ENCODE results near the gene ATP11A.

Gene ATP11A

GRCh38 chr13:112905086-112905485 lies 215.2 kb downstream of the ATP11A start:
- H3K4me1 ChIP-seq (ENCODE audit: control insufficient read depth, insufficient read depth, low read length): peaks cover 34% of the 10 kb centered on the region
- H3K36me3 ChIP-seq (ENCODE audit: control insufficient read depth, insufficient read depth, low read length): 0 out of 2 replicates have a peak, but pooled peaks cover 13% of the 10 kb centered on the region
- H3K27ac ChIP-seq (ENCODE audit: low read depth, low read length): peak overlapping the region; percentile 89
- H3K4me3 ChIP-seq (ENCODE audit: low read depth, low read length): no peak overlapping the region
- no peaks in the 10 kb centered on the region for H3K27me3 ChIP-seq (ENCODE audit: control insufficient read depth, insufficient read depth, low read length)
- H3K9ac ChIP-seq (ENCODE audit: low read depth, low read length): no peak overlapping the region
- H3K9me3 ChIP-seq (ENCODE audit: control insufficient read depth, insufficient read depth, low read length): peaks cover 13% of the 10 kb centered on the region

GRCh38 chr13:112905619-112905989 lies 215.8 kb downstream of the ATP11A start:
- Histone ChIP-seq H3K4me3 (ENCODE audit: low read depth, low read length) (no peak overlapping the region), H3K27ac (ENCODE audit: low read depth, low read length) (peak overlapping the region; percentile 89), H3K9ac (ENCODE audit: low read depth, low read length) (peak overlapping the region; percentile 2)

GRCh38 chr13:112905990-112906641 lies 216.3 kb downstream of the ATP11A start:
- peak overlapping the region; percentile 2 for H3K9ac ChIP-seq (ENCODE audit: low read depth, low read length)
- H3K9me3 ChIP-seq (ENCODE audit: control insufficient read depth, insufficient read depth, low read length): peaks cover 13% of the 10 kb centered on the region
- H3K27ac ChIP-seq (ENCODE audit: low read depth, low read length): peak overlapping the region; percentile 89
- H3K4me3 ChIP-seq (ENCODE audit: low read depth, low read length): no peak overlapping the region
- peaks cover 39% of the 10 kb centered on the region for H3K4me1 ChIP-seq (ENCODE audit: control insufficient read depth, insufficient read depth, low read length)
- no peaks in the 10 kb centered on the region for H3K27me3 ChIP-seq (ENCODE audit: control insufficient read depth, insufficient read depth, low read length)
- 0 out of 2 replicates have a peak, but pooled peaks cover 13% of the 10 kb centered on the region for H3K36me3 ChIP-seq (ENCODE audit: control insufficient read depth, insufficient read depth, low read length)

More at GRCh38 chr13:112905619-112905989, 215.8 kb downstream of the ATP11A start:
- peaks cover 13% of the 10 kb centered on the region for H3K9me3 ChIP-seq (ENCODE audit: control insufficient read depth, insufficient read depth, low read length)
- no peaks in the 10 kb centered on the region for H3K27me3 ChIP-seq (ENCODE audit: control insufficient read depth, insufficient read depth, low read length)
- H3K36me3 ChIP-seq (ENCODE audit: control insufficient read depth, insufficient read depth, low read length): 0 out of 2 replicates have a peak, but pooled peaks cover 13% of the 10 kb centered on the region
- peaks cover 38% of the 10 kb centered on the region for H3K4me1 ChIP-seq (ENCODE audit: control insufficient read depth, insufficient read depth, low read length)

GRCh38 chr13:112907286-112907685 lies 217.4 kb downstream of the ATP11A start:
- H3K36me3 ChIP-seq (ENCODE audit: control insufficient read depth, insufficient read depth, low read length): 0 out of 2 replicates have a peak, but pooled peaks cover 13% of the 10 kb centered on the region
- H3K9ac ChIP-seq (ENCODE audit: low read depth, low read length): no peak overlapping the region
- peaks cover 28% of the 10 kb centered on the region for H3K4me1 ChIP-seq (ENCODE audit: control insufficient read depth, insufficient read depth, low read length)
- H3K27me3 ChIP-seq (ENCODE audit: control insufficient read depth, insufficient read depth, low read length): no peaks in the 10 kb centered on the region
- no peak overlapping the region for H3K27ac ChIP-seq (ENCODE audit: low read depth, low read length)
- H3K4me3 ChIP-seq (ENCODE audit: low read depth, low read length): no peak overlapping the region
- H3K9me3 ChIP-seq (ENCODE audit: control insufficient read depth, insufficient read depth, low read length): peaks cover 13% of the 10 kb centered on the region

- Histone ChIP-seq H3K4me3 (ENCODE audit: low read depth, low read length) (no peak overlapping the region), H3K36me3 (ENCODE audit: control insufficient read depth, insufficient read depth, low read length) (0 out of 2 replicates have a peak, but pooled peaks cover 13% of the 10 kb centered on the region), H3K9me3 (ENCODE audit: control insufficient read depth, insufficient read depth, low read length) (peaks cover 13% of the 10 kb centered on the region), H3K4me1 (ENCODE audit: control insufficient read depth, insufficient read depth, low read length) (peaks cover 21% of the 10 kb centered on the region), H3K27me3 (ENCODE audit: control insufficient read depth, insufficient read depth, low read length) (no peaks in the 10 kb centered on the region), H3K27ac (ENCODE audit: low read depth, low read length) (no peak overlapping the region), H3K9ac (ENCODE audit: low read depth, low read length) (no peak overlapping the region)
Observed at GRCh38 chr13:112907871-112908331, 218.1 kb downstream of the ATP11A start.

GRCh38 chr13:112908342-112908741 lies 218.5 kb downstream of the ATP11A start:
- Histone ChIP-seq H3K4me1 (ENCODE audit: control insufficient read depth, insufficient read depth, low read length) (peaks cover 19% of the 10 kb centered on the region), H3K4me3 (ENCODE audit: low read depth, low read length) (no peak overlapping the region), H3K27ac (ENCODE audit: low read depth, low read length) (no peak overlapping the region), H3K27me3 (ENCODE audit: control insufficient read depth, insufficient read depth, low read length) (no peaks in the 10 kb centered on the region), H3K9me3 (ENCODE audit: control insufficient read depth, insufficient read depth, low read length) (peaks cover 13% of the 10 kb centered on the region), H3K9ac (ENCODE audit: low read depth, low read length) (no peak overlapping the region), H3K36me3 (ENCODE audit: control insufficient read depth, insufficient read depth, low read length) (0 out of 2 replicates have a peak, but pooled peaks cover 10% of the 10 kb centered on the region)

- Histone ChIP-seq H3K4me1 (ENCODE audit: control insufficient read depth, insufficient read depth, low read length) (peaks cover 19% of the 10 kb centered on the region), H3K27me3 (ENCODE audit: control insufficient read depth, insufficient read depth, low read length) (no peaks in the 10 kb centered on the region), H3K9ac (ENCODE audit: low read depth, low read length) (no peak overlapping the region), H3K27ac (ENCODE audit: low read depth, low read length) (no peak overlapping the region), H3K36me3 (ENCODE audit: control insufficient read depth, insufficient read depth, low read length) (0 out of 2 replicates have a peak, but pooled peaks cover 3% of the 10 kb centered on the region), H3K4me3 (ENCODE audit: low read depth, low read length) (no peak overlapping the region), H3K9me3 (ENCODE audit: control insufficient read depth, insufficient read depth, low read length) (peaks cover 3% of the 10 kb centered on the region; the same call in 1 of the 2 replicates)
Observed at GRCh38 chr13:112910016-112910415, 220.2 kb downstream of the ATP11A start.

GRCh38 chr13:112910616-112911280 lies 220.9 kb downstream of the ATP11A start:
- peaks cover 16% of the 10 kb centered on the region for H3K4me1 ChIP-seq (ENCODE audit: control insufficient read depth, insufficient read depth, low read length)
- H3K9me3 ChIP-seq (ENCODE audit: control insufficient read depth, insufficient read depth, low read length): no peaks in the 10 kb centered on the region
- H3K9ac ChIP-seq (ENCODE audit: low read depth, low read length): no peak overlapping the region
- H3K36me3 ChIP-seq (ENCODE audit: control insufficient read depth, insufficient read depth, low read length): 0 out of 2 replicates have a peak, but pooled peaks cover 3% of the 10 kb centered on the region
- H3K4me3 ChIP-seq (ENCODE audit: low read depth, low read length): no peak overlapping the region
- H3K27me3 ChIP-seq (ENCODE audit: control insufficient read depth, insufficient read depth, low read length): no peaks in the 10 kb centered on the region
- H3K27ac ChIP-seq (ENCODE audit: low read depth, low read length): no peak overlapping the region

- no peak overlapping the region for H3K4me3 ChIP-seq (ENCODE audit: low read depth, low read length)
- H3K27me3 ChIP-seq (ENCODE audit: control insufficient read depth, insufficient read depth, low read length): no peaks in the 10 kb centered on the region
- H3K36me3 ChIP-seq (ENCODE audit: control insufficient read depth, insufficient read depth, low read length): 0 out of 2 replicates have a peak, but pooled peaks cover 3% of the 10 kb centered on the region
- H3K9me3 ChIP-seq (ENCODE audit: control insufficient read depth, insufficient read depth, low read length): no peaks in the 10 kb centered on the region
- H3K9ac ChIP-seq (ENCODE audit: low read depth, low read length): no peak overlapping the region
- H3K27ac ChIP-seq (ENCODE audit: low read depth, low read length): no peak overlapping the region
- H3K4me1 ChIP-seq (ENCODE audit: control insufficient read depth, insufficient read depth, low read length): peaks cover 12% of the 10 kb centered on the region
Observed at GRCh38 chr13:112911285-112911701, 221.5 kb downstream of the ATP11A start.

- Histone ChIP-seq H3K9ac (ENCODE audit: low read depth, low read length) (no peak overlapping the region), H3K27ac (ENCODE audit: low read depth, low read length) (no peak overlapping the region), H3K4me1 (ENCODE audit: control insufficient read depth, insufficient read depth, low read length) (peaks cover 6% of the 10 kb centered on the region), H3K27me3 (ENCODE audit: control insufficient read depth, insufficient read depth, low read length) (no peaks in the 10 kb centered on the region), H3K4me3 (ENCODE audit: low read depth, low read length) (no peak overlapping the region), H3K36me3 (ENCODE audit: control insufficient read depth, insufficient read depth, low read length) (0 out of 2 replicates have a peak, but pooled peaks cover 3% of the 10 kb centered on the region), H3K9me3 (ENCODE audit: control insufficient read depth, insufficient read depth, low read length) (no peaks in the 10 kb centered on the region)
Observed at GRCh38 chr13:112911883-112912282, 222.0 kb downstream of the ATP11A start.
